ENCODE results near the gene MEG3. TPM values are rescaled to one million over a fixed set of nuclear protein-coding genes. Genes with fewer than 3 reads are reported as not detected.

MEG3 gene
- total and polyA plus RNA-seq, 2 of the 8 experiments (the other 6 are each of a cell fraction or from before 2014, with no cell fraction given), result 0.17 to 1.1 TPM

- H3K36me3 ChIP-seq (ENCODE audit: control insufficient read depth in 2 of 4, insufficient read depth in 4 of 4, low read length in 3 of 4), result no peaks in the 10 kb centered on the region
- no peaks in the 10 kb centered on the region for H3K79me2 ChIP-seq (ENCODE audit: control insufficient read depth in 1 of 2, insufficient read depth in 2 of 2, low read length in 2 of 2)
- no peak overlapping the region for H2BK20ac ChIP-seq (ENCODE audit: low read length)
- no peak overlapping the region for H3K4me3 ChIP-seq (ENCODE audit: extremely low read depth in 1 of 4, insufficient read depth in 2 of 4, low read depth in 3 of 4, low read length in 4 of 4)
- H3K27ac ChIP-seq (ENCODE audit: low read depth, low read length), result no peak overlapping the region
- H3K14ac ChIP-seq (ENCODE audit: insufficient read length), result no peak overlapping the region
- H4K91ac ChIP-seq (replicated peaks; ENCODE audit: insufficient read length, low read length), result no peak overlapping the region
- H4K8ac ChIP-seq (ENCODE audit: extremely low read depth, insufficient read depth, low read length), result no peak overlapping the region
- H2AK5ac ChIP-seq (ENCODE audit: low read depth, low read length), result no peak overlapping the region
- H3K9ac ChIP-seq (replicated peaks in 1 of 4; ENCODE audit: extremely low read depth in 1 of 4, low read depth in 3 of 4, low read length in 3 of 4), result no peak overlapping the region
- no peak overlapping the region; the same call in 1 of the 2 replicates for H3K18ac ChIP-seq (ENCODE audit: extremely low read depth, low read length)
- H2BK5ac ChIP-seq (ENCODE audit: low read depth, low read length), result no peak overlapping the region
- no peak overlapping the region for H3K56ac ChIP-seq (replicated peaks; ENCODE audit: insufficient read length, low read depth, low read length)
- no peaks in the 10 kb centered on the region for H3K23me2 ChIP-seq (ENCODE audit: low read depth, low read length)
- no peak overlapping the region for H2AFZ ChIP-seq (ENCODE audit: low read length)
- no peak overlapping the region for H4K5ac ChIP-seq (ENCODE audit: insufficient read length, low read depth, low read length)
- H3K9me3 ChIP-seq (ENCODE audit: insufficient read depth in 2 of 2, low read depth in 1 of 2, low read length in 1 of 2), result no peaks in the 10 kb centered on the region
- no peak overlapping the region for H3K4me2 ChIP-seq (ENCODE audit: insufficient read depth in 1 of 2, low read depth in 2 of 2, low read length in 2 of 2)
- no peak overlapping the region for H3K23ac ChIP-seq (ENCODE audit: insufficient read length)
- no peak overlapping the region for H3K4ac ChIP-seq (replicated peaks; ENCODE audit: insufficient read length, low read depth, low read length)
- FAIRE-seq (no peak), DNase-seq (ENCODE audit: low read depth in 1 of 2, low spot score in 2 of 2) (no peak)
- no peaks in the 10 kb centered on the region for H4K20me1 ChIP-seq (replicated peaks in 1 of 2; ENCODE audit: control insufficient read depth in 1 of 2, insufficient read depth in 2 of 2, low read length in 2 of 2)
- no peak overlapping the region for H2BK15ac ChIP-seq (ENCODE audit: low read length)
- H3K79me1 ChIP-seq (ENCODE audit: low read depth, low read length), result no peaks in the 10 kb centered on the region
- CTCF ChIA-PET (ENCODE audit: partially characterized antibody), result no interaction called here
- H2BK12ac ChIP-seq (ENCODE audit: low read depth, low read length), result no peak overlapping the region
- POLR2A ChIA-PET (ENCODE audit: partially characterized antibody), result no interaction called here
- no peak overlapping the region for H2BK120ac ChIP-seq (replicated peaks; ENCODE audit: low read depth, low read length)
- H3K4me1 ChIP-seq (replicated peaks in 1 of 4; ENCODE audit: control insufficient read depth in 3 of 4, insufficient read depth in 4 of 4, low read length in 3 of 4), result peaks cover 0 to 11% (median 6%) of the 10 kb centered on the region in 4 experiments; a peak in 5 of 7 replicates
- TF ChIP-seq CHD1 (IDR thresholded peaks at IDR 0.05; ENCODE audit: low read depth, low read length) (no peak), RXRA (IDR thresholded peaks at IDR 0.05; ENCODE audit: insufficient read depth, low read depth, low read length) (no peak), ZNF274 (IDR thresholded peaks at IDR 0.05; ENCODE audit: borderline replicate concordance, extremely low read depth, low read length) (no peak), RBBP5 (IDR thresholded peaks at IDR 0.05; ENCODE audit: borderline replicate concordance, low read depth, low read length) (no peak), ASH2L (IDR thresholded peaks at IDR 0.05; ENCODE audit: low read length) (no peak), ATF3 (IDR thresholded peaks at IDR 0.05; ENCODE audit: insufficient read depth, low read depth, low read length) (no peak), POLR2AphosphoS5 (IDR thresholded peaks at IDR 0.05; ENCODE audit: low read depth, low read length) (no peak), FOSL1 (IDR thresholded peaks at IDR 0.05; ENCODE audit: insufficient read depth, low read depth, low read length) (no peak), TBP (IDR thresholded peaks at IDR 0.05; ENCODE audit: low read depth, low read length) (no peak)
- peaks cover 0 to 3% (median 0%) of the 10 kb centered on the region in 4 experiments; a peak in 3 of 7 replicates for H3K27me3 ChIP-seq (replicated peaks in 1 of 4; ENCODE audit: control insufficient read depth in 3 of 4, extremely low read depth in 1 of 4, insufficient read depth in 3 of 4, low read length in 3 of 4)
- 88% methylated on average over 6 of the region's 6 CpGs; no CpG with 5 or more reads in 1 of the 2 experiments for WGBS, 2 experiments (ENCODE audit: extremely low coverage in 1 of 2, insufficient coverage in 1 of 2, insufficient read length in 1 of 2, insufficient replicate concordance in 2 of 2, low coverage in 1 of 2, low lambda C conversion rate in 2 of 2, missing lambda C conversion rate in 1 of 2)
These were observed 68.5 kb downstream of the MEG3 start for GRCh38 chr14:100894416-100894815.

All from H1 (cell line).